Karpas-422 (cell line): ENCODE data around the gene PRPF38B. TPM values are rescaled to one million over a fixed set of nuclear protein-coding genes. Genes with fewer than 3 reads are reported as not detected.
"Not testable (repeated sequence)": the region's sequence is repeated elsewhere in the genome, so short reads cannot be mapped to it uniquely, and the experiment has no call there.

Experiments
- DNase-seq: peaks from one replicate; pipeline ENCODE4 v3.0.0-alpha.2; 2015
- H2AFZ ChIP-seq: fragments of 200-600 bp; sonication (generic); 2 replicates; pipeline ENCODE4 v1.6.1; 2014; ENCODE audit warnings: antibody characterized with exemption, low read length, mixed read lengths
- H3K27ac ChIP-seq: fragments of 200-600 bp; sonication (generic); 2 replicates; pipeline ENCODE4 v1.5.1; 2014; ENCODE audit warnings: mild to moderate bottlenecking, low read length, moderate library complexity
- H3K27me3 ChIP-seq: fragments of 200-600 bp; sonication (generic); 2 replicates; pipeline ENCODE4 v1.6.1; 2014; ENCODE audit warnings: low read length, mixed read lengths
- H3K36me3 ChIP-seq: fragments of 200-600 bp; sonication (generic); 2 replicates; pipeline ENCODE4 v1.6.1; 2014; ENCODE audit warnings: low read length, mixed read lengths; ENCODE audit not compliant: insufficient read depth
- H3K4me1 ChIP-seq: fragments of 200-600 bp; sonication (generic); 2 replicates; pipeline ENCODE4 v1.6.1; 2014; ENCODE audit warnings: mild to moderate bottlenecking, low read length, mixed read lengths
- H3K4me2 ChIP-seq: fragments of 200-600 bp; sonication (generic); 2 replicates; pipeline ENCODE4 v1.6.1; 2014; ENCODE audit warnings: low read length, low read depth, mild to moderate bottlenecking; ENCODE audit not compliant: poor library complexity, severe bottlenecking
- H3K4me3 ChIP-seq: fragments of 200-600 bp; sonication (generic); 2 replicates; pipeline ENCODE4 v1.5.1; 2014; ENCODE audit warnings: mild to moderate bottlenecking, antibody characterized with exemption, low read length, mixed read lengths
- H3K79me2 ChIP-seq: fragments of 200-600 bp; sonication (generic); 2 replicates; pipeline ENCODE4 v1.6.1; 2014; ENCODE audit warnings: mild to moderate bottlenecking, low read length, mixed read lengths
- H3K9ac ChIP-seq: fragments of 200-600 bp; sonication (generic); 2 replicates; pipeline ENCODE4 v1.6.0; 2014; ENCODE audit warnings: low read length
- H3K9me2 ChIP-seq: fragments of 200-600 bp; sonication (generic), shearing (Covaris generic); replicated peaks from 2 replicates; pipeline ENCODE4 v1.6.0; 2014; ENCODE audit warnings: mild to moderate bottlenecking, low read length, moderate library complexity; ENCODE audit not compliant: insufficient read depth
- H3K9me3 ChIP-seq: fragments of 300-700, 200-600 bp; sonication (generic); 2 replicates; pipeline ENCODE4 v1.6.1; 2014; ENCODE audit warnings: low read length, mixed read lengths
- H4K20me1 ChIP-seq: fragments of 200-600 bp; sonication (generic); 2 replicates; pipeline ENCODE4 v1.6.1; 2014; ENCODE audit warnings: mild to moderate bottlenecking, antibody characterized with exemption, low read length, low read depth; ENCODE audit not compliant: insufficient read depth
- total RNA-seq: library from RNA; depleted of rRNA; stranded (reverse); fragments of >200 nt; shearing (Covaris generic); gene quantifications from 2 replicates; pipeline ENCODE4 v1.2.3, GENCODE V29; 2014; ENCODE audit warnings: low replicate concordance

The PRPF38B gene
- total RNA-seq, 1 experiment from 2014 or later = 30.9 TPM

GRCh38 chr1:108691128-108691941 lies 775 bp upstream of the PRPF38B start:
- H3K27me3 ChIP-seq = no peaks in the 10 kb centered on the region
- H3K9me2 ChIP-seq = no peaks in the 10 kb centered on the region
- H3K4me3 ChIP-seq = peak overlapping the region; percentile 95
- peaks cover 28% of the 10 kb centered on the region for H3K36me3 ChIP-seq
- peaks cover 35% of the 10 kb centered on the region for H4K20me1 ChIP-seq
- no peak overlapping the region; the same call in 1 of the 2 replicates for H2AFZ ChIP-seq
- peaks cover 26% of the 10 kb centered on the region for H3K4me1 ChIP-seq
- H3K27ac ChIP-seq = peak overlapping the region; percentile 24; the same call in 1 of the 2 replicates
- no peak for DNase-seq
- no peaks in the 10 kb centered on the region for H3K9me3 ChIP-seq
- H3K9ac ChIP-seq = peak overlapping the region; percentile 96
- H3K4me2 ChIP-seq = peak overlapping the region; percentile 94
- peaks cover 49% of the 10 kb centered on the region for H3K79me2 ChIP-seq

GRCh38 chr1:108692724-108693655 lies 880 bp downstream of the PRPF38B start:
- Histone ChIP-seq H3K4me3 (peak overlapping the region; percentile 95), H3K4me1 (peaks cover 26% of the 10 kb centered on the region), H3K9ac (peak overlapping the region; percentile 96), H2AFZ (peak overlapping the region; percentile 23), H3K27me3 (no peaks in the 10 kb centered on the region), H3K36me3 (peaks cover 45% of the 10 kb centered on the region), H3K27ac (peak overlapping the region; percentile 78), H3K4me2 (peak overlapping the region; percentile 94), H3K9me3 (no peaks in the 10 kb centered on the region), H3K79me2 (peaks cover 49% of the 10 kb centered on the region), H4K20me1 (peaks cover 41% of the 10 kb centered on the region), H3K9me2 (no peaks in the 10 kb centered on the region)
- DNase-seq = peak; percentile 75

- Histone ChIP-seq H3K27ac (no peak overlapping the region), H3K9ac (no peak overlapping the region)
Observed at GRCh38 chr1:108695535-108695934, 3.4 kb downstream of the PRPF38B start.

GRCh38 chr1:108699375-108700332 lies 7.5 kb downstream of the PRPF38B start:
- Histone ChIP-seq H3K9ac (no peak overlapping the region), H3K4me2 (no peak overlapping the region), H3K27me3 (no peaks in the 10 kb centered on the region), H2AFZ (no peak overlapping the region), H3K36me3 (peaks cover 67% of the 10 kb centered on the region), H3K9me2 (no peaks in the 10 kb centered on the region), H3K4me1 (peaks cover 6% of the 10 kb centered on the region), H3K27ac (no peak overlapping the region), H3K4me3 (no peak overlapping the region), H3K79me2 (peaks cover 15% of the 10 kb centered on the region), H4K20me1 (peaks cover 30% of the 10 kb centered on the region), H3K9me3 (no peaks in the 10 kb centered on the region)
- no peak for DNase-seq

More at GRCh38 chr1:108695535-108695934, 3.4 kb downstream of the PRPF38B start:
- H4K20me1 ChIP-seq = peaks cover 52% of the 10 kb centered on the region
- no peaks in the 10 kb centered on the region for H3K27me3 ChIP-seq
- no peak overlapping the region for H3K4me3 ChIP-seq
- H3K9me3 ChIP-seq = no peaks in the 10 kb centered on the region
- H3K4me2 ChIP-seq = no peak overlapping the region
- no peaks in the 10 kb centered on the region for H3K9me2 ChIP-seq
- DNase-seq = no peak
- peaks cover 49% of the 10 kb centered on the region for H3K79me2 ChIP-seq
- H3K4me1 ChIP-seq = peaks cover 24% of the 10 kb centered on the region
- no peak overlapping the region for H2AFZ ChIP-seq
- H3K36me3 ChIP-seq = peaks cover 70% of the 10 kb centered on the region

- H3K79me2 ChIP-seq = no peaks in the 10 kb centered on the region
- peaks cover 52% of the 10 kb centered on the region for H3K36me3 ChIP-seq
- no peak overlapping the region for H3K4me2 ChIP-seq
- no peaks in the 10 kb centered on the region for H3K9me3 ChIP-seq
- H3K4me1 ChIP-seq = peaks cover 3% of the 10 kb centered on the region; the same call in 1 of the 2 replicates
- no peaks in the 10 kb centered on the region for H3K9me2 ChIP-seq
- no peak for DNase-seq
- no peak overlapping the region for H3K4me3 ChIP-seq
- H3K27me3 ChIP-seq = no peaks in the 10 kb centered on the region
- H3K9ac ChIP-seq = no peak overlapping the region
- peaks cover 17% of the 10 kb centered on the region; the same call in 1 of the 2 replicates for H4K20me1 ChIP-seq
- no peak overlapping the region for H2AFZ ChIP-seq
- H3K27ac ChIP-seq = no peak overlapping the region
Observed at GRCh38 chr1:108701176-108701849, 9.2 kb downstream of the PRPF38B start.

- Histone ChIP-seq H3K36me3 (peaks cover 44% of the 10 kb centered on the region), H4K20me1 (peaks cover 17% of the 10 kb centered on the region; the same call in 1 of the 2 replicates)
- DNase-seq, H3K4me3 ChIP-seq, H3K27me3 ChIP-seq, H3K4me2 ChIP-seq, H3K4me1 ChIP-seq, H3K9me2 ChIP-seq, H3K79me2 ChIP-seq, H3K9ac ChIP-seq, H3K9me3 ChIP-seq, H3K27ac ChIP-seq, H2AFZ ChIP-seq: not testable (repeated sequence)
Observed at GRCh38 chr1:108702109-108702508, 10.0 kb downstream of the PRPF38B start.

- Histone ChIP-seq H3K36me3 (peaks cover 26% of the 10 kb centered on the region), H3K27me3 (no peaks in the 10 kb centered on the region), H3K4me3 (no peak overlapping the region), H4K20me1 (0 out of 2 replicates have a peak, but pooled peaks cover 12% of the 10 kb centered on the region), H2AFZ (no peak overlapping the region), H3K9me2 (no peaks in the 10 kb centered on the region), H3K9me3 (no peaks in the 10 kb centered on the region), H3K9ac (no peak overlapping the region), H3K79me2 (no peaks in the 10 kb centered on the region), H3K27ac (no peak overlapping the region), H3K4me2 (no peak overlapping the region), H3K4me1 (peaks cover 3% of the 10 kb centered on the region; the same call in 1 of the 2 replicates)
- DNase-seq = peak; percentile 43
Observed at GRCh38 chr1:108703939-108704338, 11.8 kb downstream of the PRPF38B start.
